Keratinocyte (primary cell): ENCODE data around the gene NLGN2. TPM values are rescaled to one million over a fixed set of nuclear protein-coding genes. Genes with fewer than 3 reads are reported as not detected.

Experiments used
- DNase-seq: peaks from one replicate; pipeline ENCODE4 v3.0.0-alpha.2; 2011; ENCODE audit warnings: low read depth, missing footprints, low spot score
- FAIRE-seq: peaks from 2 replicates; lab custom pipeline; 2011; peaks lifted over from hg19 to GRCh38; lab: Jason Lieb, UNC
- H2AFZ ChIP-seq: 2 replicates; pipeline ENCODE4 v1.6.0; 2012; ENCODE audit warnings: low read length, control low read depth, inconsistent platforms; ENCODE audit not compliant: control insufficient read depth
- H3K27ac ChIP-seq: 2 replicates; pipeline ENCODE4 v1.5.1; 2011; ENCODE audit warnings: low read length; ENCODE audit not compliant: control insufficient read depth, insufficient read depth
- H3K27me3 ChIP-seq: 3 replicates; pipeline ENCODE4 v1.6.0; 2011; ENCODE audit warnings: low read length; ENCODE audit not compliant: control insufficient read depth, insufficient read depth; ENCODE audit errors: extremely low read depth
- H3K36me3 ChIP-seq, 2 experiments: 2 replicates in 1 of 2; 3 replicates in 1 of 2; pipeline ENCODE4 v1.5.1; 2011; ENCODE audit warnings: low read length in 2 of 2, mild to moderate bottlenecking in 1 of 2; ENCODE audit not compliant: control insufficient read depth in 2 of 2, insufficient read depth in 2 of 2; ENCODE audit errors: extremely low read depth in 1 of 2
- H3K4me1 ChIP-seq: 3 replicates; pipeline ENCODE4 v1.5.1; 2011; ENCODE audit warnings: low read length; ENCODE audit not compliant: control insufficient read depth, insufficient read depth; ENCODE audit errors: extremely low read depth
- H3K4me2 ChIP-seq: 3 replicates; pipeline ENCODE4 v1.6.0; 2011; ENCODE audit warnings: low read depth, low read length; ENCODE audit not compliant: control insufficient read depth, insufficient read depth; ENCODE audit errors: extremely low read depth
- H3K4me3 ChIP-seq, 3 experiments: fragments of 200-600 bp in 1 of 3; sonication (generic) in 1 of 3; 2 replicates in 2 of 3; 3 replicates in 1 of 3; pipeline ENCODE4 v1.5.1; 2011 to 2016; ENCODE audit warnings: low read length in 3 of 3, mild to moderate bottlenecking in 3 of 3, control low read depth in 2 of 3, inconsistent platforms in 1 of 3, low read depth in 1 of 3, mixed read lengths in 1 of 3, mixed run types in 1 of 3, moderate library complexity in 1 of 3; ENCODE audit not compliant: control insufficient read depth in 2 of 3, insufficient read depth in 2 of 3; ENCODE audit errors: extremely low read depth in 1 of 3
- H3K79me2 ChIP-seq: 2 replicates; pipeline ENCODE4 v1.6.0; 2012; ENCODE audit warnings: low read length; ENCODE audit not compliant: control insufficient read depth, insufficient read depth
- H3K9ac ChIP-seq: 3 replicates; pipeline ENCODE4 v1.6.0; 2011; ENCODE audit warnings: low read length; ENCODE audit not compliant: control insufficient read depth, insufficient read depth; ENCODE audit errors: extremely low read depth
- H3K9me1 ChIP-seq: 3 replicates; pipeline ENCODE4 v1.6.0; 2011; ENCODE audit warnings: low read length; ENCODE audit not compliant: control insufficient read depth, insufficient read depth; ENCODE audit errors: extremely low read depth
- H3K9me3 ChIP-seq: 2 replicates; pipeline ENCODE4 v1.5.1; 2012; ENCODE audit warnings: low read depth, low read length; ENCODE audit not compliant: control insufficient read depth
- H4K20me1 ChIP-seq: 3 replicates; pipeline ENCODE4 v1.6.0; 2011; ENCODE audit warnings: low read length; ENCODE audit not compliant: control insufficient read depth, insufficient read depth; ENCODE audit errors: extremely low read depth
- CTCF ChIP-seq, 3 experiments: IDR thresholded peaks in 1 of 3; conservative IDR thresholded peaks in 1 of 3; optimal IDR thresholded peaks in 1 of 3; 2 replicates in 2 of 3; 3 replicates in 1 of 3; pipeline versions ENCODE3 to v1.5.1; 2011; ENCODE audit warnings: low read length in 3 of 3, mild to moderate bottlenecking in 3 of 3, moderate library complexity in 2 of 3, control low read depth in 1 of 3, inconsistent platforms in 1 of 3; ENCODE audit not compliant: insufficient read depth in 2 of 3; ENCODE audit errors: extremely low read depth in 1 of 3
- EZH2 ChIP-seq: IDR thresholded peaks from one replicate; pipeline ENCODE4 v1.6.1; 2012; ENCODE audit warnings: inconsistent platforms, mild to moderate bottlenecking, low read length, moderate library complexity
- dilution Hi-C: fragments of 300-500 bp; cut with MboI; formaldehyde crosslinking; loops from one replicate; pipeline ENCODE4 v1.7.0; 2020; ENCODE audit warnings: low sequenced_read_pairs; ENCODE audit not compliant: extremely low pct_ligation_motif_present
- polyA plus RNA-seq, 5 experiments: library from polyadenylated mRNA; depleted of rRNA in 3 of 5; stranded (reverse) in 3 of 5; stranded (forward) in 1 of 5; unstranded in 1 of 5; fragments of >200 nt; gene quantifications; 1 replicate in 1 of 5; 2 replicates in 3 of 5; 3 replicates in 1 of 5; pipeline versions ENCODE4 v1.2.1 to v1.2.3, GENCODE V29; 2011 to 2012; ENCODE audit warnings: missing spikeins in 2 of 5, low read depth in 1 of 5, low replicate concordance in 1 of 5

NLGN2 gene
- polyA plus RNA-seq, 1 donor (not counting 4 experiments of a cell fraction or from before 2014, with no cell fraction given): 2.5 TPM

- Histone ChIP-seq H3K27ac (no peak overlapping the region), H3K9ac (no peak overlapping the region), H3K4me1 (peaks cover 12% of the 10 kb centered on the region), H4K20me1 (no peaks in the 10 kb centered on the region), H3K27me3 (no peaks in the 10 kb centered on the region), H3K9me3 (no peaks in the 10 kb centered on the region), H3K4me3 (no peak overlapping the region), H3K36me3 (peaks cover 14 to 29% of the 10 kb centered on the region in 2 experiments), H3K9me1 (peaks cover 3% of the 10 kb centered on the region), H2AFZ (no peak overlapping the region), H3K79me2 (peaks cover 58% of the 10 kb centered on the region), H3K4me2 (no peak overlapping the region)
- DNase-seq (no peak), FAIRE-seq (no peak)
- dilution Hi-C loops: no loop called here
- TF ChIP-seq EZH2 (no peak), CTCF (optimal IDR thresholded peaks at IDR 0.05 in 1 of 3, IDR thresholded peaks at IDR 0.05 in 1 of 3, conservative IDR thresholded peaks at IDR 0.05 in 1 of 3; ENCODE audit: extremely low read depth in 1 of 3, insufficient read depth in 2 of 3, low read length in 3 of 3) (no peak)
Measured at GRCh38 chr17:7467498-7467897, 59.9 kb downstream of the NLGN2 start.

DNA sequence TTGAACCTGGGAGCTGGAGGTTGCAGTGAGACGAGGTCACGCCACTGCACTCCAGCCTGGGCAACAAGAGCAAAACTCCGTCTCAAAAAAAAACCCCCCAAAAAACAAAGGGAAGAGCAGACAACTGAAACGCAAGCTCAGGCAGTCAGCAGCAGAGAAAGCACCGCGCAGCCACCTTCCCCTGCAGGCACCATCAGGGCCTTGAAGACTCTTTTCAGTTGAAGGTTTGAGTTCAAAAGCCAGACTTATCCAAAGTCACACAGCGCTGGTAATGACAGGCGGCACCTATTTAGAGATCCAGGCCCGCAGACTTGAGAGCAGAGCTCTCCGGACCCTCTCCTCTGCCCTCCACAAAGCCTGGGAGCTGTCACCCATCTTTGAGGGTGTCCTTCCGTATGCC, 60.6 kb downstream of the NLGN2 start:
- H3K9me3 ChIP-seq: no peaks in the 10 kb centered on the region
- H3K79me2 ChIP-seq: peaks cover 62% of the 10 kb centered on the region
- peaks cover 3% of the 10 kb centered on the region for H3K9me1 ChIP-seq
- FAIRE-seq (no peak), DNase-seq (no peak)
- peaks cover 14 to 21% of the 10 kb centered on the region in 2 experiments for H3K36me3 ChIP-seq
- dilution Hi-C loops: no loop called here
- TF ChIP-seq EZH2 (no peak), CTCF (optimal IDR thresholded peaks at IDR 0.05 in 1 of 3, IDR thresholded peaks at IDR 0.05 in 1 of 3, conservative IDR thresholded peaks at IDR 0.05 in 1 of 3; ENCODE audit: extremely low read depth in 1 of 3, insufficient read depth in 2 of 3, low read length in 3 of 3) (no peak)
- no peak overlapping the region for H3K4me3 ChIP-seq
- H3K27me3 ChIP-seq: no peaks in the 10 kb centered on the region
- no peak overlapping the region for H3K9ac ChIP-seq
- no peaks in the 10 kb centered on the region for H4K20me1 ChIP-seq
- H3K27ac ChIP-seq: no peak overlapping the region
- no peak overlapping the region for H2AFZ ChIP-seq
- H3K4me2 ChIP-seq: no peak overlapping the region
- H3K4me1 ChIP-seq: peaks cover 12% of the 10 kb centered on the region
